ENCODE measurements around the gene ETS2.

GRCh38 chr21:38766987-38767722 lies 38.6 kb upstream of the ETS2 start:
- TF ChIP-seq, protein P1, sequence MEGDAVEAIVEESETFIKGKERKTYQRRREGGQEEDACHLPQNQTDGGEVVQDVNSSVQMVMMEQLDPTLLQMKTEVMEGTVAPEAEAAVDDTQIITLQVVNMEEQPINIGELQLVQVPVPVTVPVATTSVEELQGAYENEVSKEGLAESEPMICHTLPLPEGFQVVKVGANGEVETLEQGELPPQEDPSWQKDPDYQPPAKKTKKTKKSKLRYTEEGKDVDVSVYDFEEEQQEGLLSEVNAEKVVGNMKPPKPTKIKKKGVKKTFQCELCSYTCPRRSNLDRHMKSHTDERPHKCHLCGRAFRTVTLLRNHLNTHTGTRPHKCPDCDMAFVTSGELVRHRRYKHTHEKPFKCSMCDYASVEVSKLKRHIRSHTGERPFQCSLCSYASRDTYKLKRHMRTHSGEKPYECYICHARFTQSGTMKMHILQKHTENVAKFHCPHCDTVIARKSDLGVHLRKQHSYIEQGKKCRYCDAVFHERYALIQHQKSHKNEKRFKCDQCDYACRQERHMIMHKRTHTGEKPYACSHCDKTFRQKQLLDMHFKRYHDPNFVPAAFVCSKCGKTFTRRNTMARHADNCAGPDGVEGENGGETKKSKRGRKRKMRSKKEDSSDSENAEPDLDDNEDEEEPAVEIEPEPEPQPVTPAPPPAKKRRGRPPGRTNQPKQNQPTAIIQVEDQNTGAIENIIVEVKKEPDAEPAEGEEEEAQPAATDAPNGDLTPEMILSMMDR (IDR thresholded peaks at IDR 0.05): no peak
- no peak for TF ChIP-seq POLR2A (IDR thresholded peaks at IDR 0.05)

Measured in thyroid gland (tissue), 4 donors.